Measurements from ENCODE around the gene PPM1G.
"Not testable (repeated sequence)": the region's sequence is repeated elsewhere in the genome, so short reads cannot be mapped to it uniquely, and the experiment has no call there.

PPM1G gene

GRCh38 chr2:27409321-27410073 lies at the start of gene PPM1G:
Gene PPM1G (minus strand): TSS chr2:27409591. CDS start chr2:27409422, 169 bp downstream.
- peak; percentile 76 for DNase-seq (ENCODE audit: low spot score)

GRCh38 chr2:27453968-27454367 lies 44.6 kb upstream of the PPM1G start:
- DNase-seq (ENCODE audit: low spot score): no peak

- no peak for DNase-seq (ENCODE audit: low spot score)
Measured at GRCh38 chr2:27451095-27451494, 41.7 kb upstream of the PPM1G start.

- no peak for DNase-seq (ENCODE audit: low spot score)
Measured at GRCh38 chr2:27448381-27448780, 39.0 kb upstream of the PPM1G start.

GRCh38 chr2:27446057-27446456 lies 36.7 kb upstream of the PPM1G start:
- DNase-seq (ENCODE audit: low spot score): peak; percentile 32

- DNase-seq (ENCODE audit: low spot score): no peak
Measured at GRCh38 chr2:27445615-27446014, 36.2 kb upstream of the PPM1G start.

- no peak for DNase-seq (ENCODE audit: low spot score)
Measured at GRCh38 chr2:27445155-27445554, 35.8 kb upstream of the PPM1G start.

- DNase-seq (ENCODE audit: low spot score): no peak
Measured at GRCh38 chr2:27442920-27443282, 33.5 kb upstream of the PPM1G start.

GRCh38 chr2:27441958-27442919 lies 32.8 kb upstream of the PPM1G start, which contains the start of gene KRTCAP3:
Gene KRTCAP3 (plus strand): TSS chr2:27442381. CDS start chr2:27442413, 32 bp downstream.
- no peak for DNase-seq (ENCODE audit: low spot score)

- DNase-seq (ENCODE audit: low spot score): no peak
Measured at GRCh38 chr2:27441226-27441926, 32.0 kb upstream of the PPM1G start.

- no peak for DNase-seq (ENCODE audit: low spot score)
Measured at GRCh38 chr2:27435628-27436027, 26.2 kb upstream of the PPM1G start.

- DNase-seq (ENCODE audit: low spot score): no peak
Measured at GRCh38 chr2:27431395-27431794, 22.0 kb upstream of the PPM1G start.

- peak; percentile 80 for DNase-seq (ENCODE audit: low spot score)
Measured at GRCh38 chr2:27428978-27429541, 19.7 kb upstream of the PPM1G start.

- peak; percentile 91 for DNase-seq (ENCODE audit: low spot score)
Measured at GRCh38 chr2:27428213-27428977, 19.0 kb upstream of the PPM1G start, which contains the start of gene NRBP1. Gene NRBP1 (plus strand): TSS chr2:27428631. CDS start chr2:27433274, 4,643 bp downstream.

- no peak for DNase-seq (ENCODE audit: low spot score)
Measured at GRCh38 chr2:27427863-27428212, 18.4 kb upstream of the PPM1G start.

GRCh38 chr2:27425039-27425438 lies 15.6 kb upstream of the PPM1G start:
- not testable (repeated sequence) for DNase-seq (ENCODE audit: low spot score)

- no peak for DNase-seq (ENCODE audit: low spot score)
Measured at GRCh38 chr2:27422958-27423357, 13.6 kb upstream of the PPM1G start.

- DNase-seq (ENCODE audit: low spot score): no peak
Measured at GRCh38 chr2:27421660-27422250, 12.4 kb upstream of the PPM1G start.

GRCh38 chr2:27420996-27421395 lies 11.6 kb upstream of the PPM1G start:
- DNase-seq (ENCODE audit: low spot score): no peak

- no peak for DNase-seq (ENCODE audit: low spot score)
Measured at GRCh38 chr2:27416151-27416550, 6.8 kb upstream of the PPM1G start.

Measured in HuH-7 (cell line).